HepG2 (cell line): ENCODE data around the gene ABCA4. TPM values are rescaled to one million over a fixed set of nuclear protein-coding genes. Genes with fewer than 3 reads are reported as not detected.

Experiments used
- ATF7-NPFF ChIP-seq: sonication (generic); formaldehyde crosslinking; IDR thresholded peaks from 2 replicates; pipeline ENCODE4 v1.8.1; 2023; ENCODE audit warnings: mild to moderate bottlenecking, low read depth, missing genetic modification reagents, moderate library complexity
- FOXA3 ChIP-seq: IDR thresholded peaks from 2 replicates; pipeline ENCODE4 v1.6.1; 2016; ENCODE audit warnings: missing genetic modification reagents, missing compliant biosample characterization
- HDAC2 ChIP-seq: sonication (generic); formaldehyde crosslinking; IDR thresholded peaks from 2 replicates; pipeline ENCODE4 v1.4.0; 2020; ENCODE audit warnings: missing genetic modification reagents
- KDM5B ChIP-seq: sonication (generic); formaldehyde crosslinking; IDR thresholded peaks from 2 replicates; pipeline ENCODE4 v1.4.0; 2020; ENCODE audit warnings: missing genetic modification reagents, mild to moderate bottlenecking, borderline replicate concordance
- MEF2D ChIP-seq: sonication (generic); formaldehyde crosslinking; IDR thresholded peaks from 2 replicates; pipeline ENCODE4 v1.5.1; 2020; ENCODE audit warnings: mild to moderate bottlenecking, missing genetic modification reagents
- MIXL1 ChIP-seq: IDR thresholded peaks from 2 replicates; pipeline ENCODE4 v1.6.1; 2016
- MTA1 ChIP-seq: sonication (generic); formaldehyde crosslinking; IDR thresholded peaks from 2 replicates; pipeline ENCODE4 v1.4.0; 2020; ENCODE audit warnings: missing genetic modification reagents, mild to moderate bottlenecking, borderline replicate concordance
- NR2F6 ChIP-seq, 2 experiments: IDR thresholded peaks; 2 replicates each; pipeline ENCODE4 v1.6.1; 2016; ENCODE audit warnings: antibody characterized with exemption in 1 of 2, mild to moderate bottlenecking in 1 of 2
- RBM39 ChIP-seq: fragments of 200-400 bp; formaldehyde crosslinking; IDR thresholded peaks from one replicate; pipeline ENCODE4 v1.6.1; 2018; ENCODE audit warnings: antibody characterized with exemption, mild to moderate bottlenecking, low read depth, low read length; ENCODE audit not compliant: poor library complexity, severe bottlenecking
- SETDB1 ChIP-seq: sonication (generic); formaldehyde crosslinking; IDR thresholded peaks from 2 replicates; pipeline ENCODE4 v1.5.1; 2020; ENCODE audit warnings: missing genetic modification reagents, mild to moderate bottlenecking, borderline replicate concordance
- SMAD9 ChIP-seq: sonication (generic); formaldehyde crosslinking; IDR thresholded peaks from 2 replicates; pipeline ENCODE4 v1.5.1; 2020; ENCODE audit warnings: mild to moderate bottlenecking, missing genetic modification reagents
- TOE1 ChIP-seq: sonication (generic); formaldehyde crosslinking; IDR thresholded peaks from 2 replicates; pipeline ENCODE4 v1.4.0; 2020; ENCODE audit warnings: mild to moderate bottlenecking, missing genetic modification reagents
- TOPORS ChIP-seq: sonication (generic); formaldehyde crosslinking; IDR thresholded peaks from 2 replicates; pipeline ENCODE4 v1.8.0; 2023; ENCODE audit warnings: mild to moderate bottlenecking, missing genetic modification reagents
- ZNF12 ChIP-seq: sonication (generic); formaldehyde crosslinking; IDR thresholded peaks from 2 replicates; pipeline ENCODE4 v1.5.0; 2020; ENCODE audit warnings: missing genetic modification reagents
- ZNF367 ChIP-seq: sonication (generic); formaldehyde crosslinking; IDR thresholded peaks from 2 replicates; pipeline ENCODE4 v1.4.0; 2020; ENCODE audit warnings: missing genetic modification reagents, borderline replicate concordance
- ZNF549 ChIP-seq: sonication (generic); formaldehyde crosslinking; IDR thresholded peaks from 2 replicates; pipeline ENCODE4 v1.5.0; 2020; ENCODE audit warnings: missing genetic modification reagents
- ZNF749 ChIP-seq: sonication (generic); formaldehyde crosslinking; IDR thresholded peaks from 2 replicates; pipeline ENCODE4 v1.8.0; 2022; ENCODE audit warnings: mild to moderate bottlenecking, missing genetic modification reagents, moderate library complexity, borderline replicate concordance
- polyA plus RNA-seq, 8 experiments: library from polyadenylated mRNA; depleted of rRNA in 3 of 8; stranded (reverse) in 7 of 8; unstranded in 1 of 8; fragments of >200 nt; fragmentation: Illumina TruSeq in 4 of 8; extraction: Trizol in 4 of 8; gene quantifications; 2 replicates each; pipeline versions ENCODE4 v1.2.1 to v1.2.3, GENCODE V29; 2011 to 2016; ENCODE audit warnings: low read depth in 4 of 8, missing spikeins in 1 of 8, mixed read lengths in 1 of 8; ENCODE audit not compliant: insufficient read depth in 1 of 8
- total RNA-seq, 5 experiments: library from RNA; depleted of rRNA; stranded (reverse); fragments of >200 nt; fragmentation: Illumina TruSeq; extraction: Trizol; gene quantifications; 2 replicates each; pipeline ENCODE4 v1.2.3, GENCODE V29; 2016; ENCODE audit warnings: low read depth in 1 of 5
- TF ChIP-seq, protein P1 (sequence below): IDR thresholded peaks from 2 replicates; pipeline ENCODE4 v1.6.1; 2016; ENCODE audit warnings: low read depth, borderline replicate concordance
- TF ChIP-seq, protein P2 (sequence below): sonication (generic); formaldehyde crosslinking; IDR thresholded peaks from 2 replicates; pipeline ENCODE4 v1.4.0; 2020; ENCODE audit warnings: missing genetic modification reagents
- TF ChIP-seq, protein P3 (sequence below): sonication (generic); formaldehyde crosslinking; IDR thresholded peaks from 2 replicates; pipeline ENCODE4 v1.8.0; 2022; ENCODE audit warnings: missing genetic modification reagents, low read depth, mild to moderate bottlenecking, borderline replicate concordance
- TF ChIP-seq, protein P4 (sequence below): sonication (generic); formaldehyde crosslinking; conservative IDR thresholded peaks from 2 replicates; pipeline ENCODE4 v1.4.0; 2020; ENCODE audit warnings: mild to moderate bottlenecking, missing genetic modification reagents, moderate library complexity
- TF ChIP-seq, protein P5 (sequence below): sonication (generic); formaldehyde crosslinking; IDR thresholded peaks from 2 replicates; pipeline ENCODE4 v1.4.0; 2020; ENCODE audit warnings: missing genetic modification reagents
- TF ChIP-seq, protein P6 (sequence below): sonication (generic); formaldehyde crosslinking; IDR thresholded peaks from 2 replicates; pipeline ENCODE4 v1.8.0; 2023; ENCODE audit warnings: mild to moderate bottlenecking, missing genetic modification reagents

Gene ABCA4
- total and polyA plus RNA-seq, 2 of the 13 experiments (the other 11 are each of a cell fraction or from before 2014, with no cell fraction given) = 0.24 to 0.67 TPM

DNA sequence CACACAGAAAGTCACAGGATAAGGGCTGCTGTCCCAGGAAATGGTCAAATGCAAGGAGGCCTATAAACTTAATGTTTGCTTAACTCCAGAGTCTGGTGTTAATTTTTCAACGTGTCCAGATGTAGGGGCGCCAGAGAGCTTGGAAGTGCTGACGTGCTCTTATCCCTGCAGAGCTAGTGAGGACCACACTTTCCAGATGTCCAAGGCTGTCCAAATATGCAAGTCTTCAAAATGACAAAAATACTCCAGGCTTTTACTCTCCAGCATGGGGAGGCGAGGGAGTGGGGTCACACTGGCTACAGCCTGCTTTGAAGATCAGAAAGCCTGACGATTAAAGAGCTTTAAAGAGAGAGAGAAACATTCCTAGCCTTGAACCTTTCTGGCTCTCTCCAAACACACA lies 57.6 kb downstream of the ABCA4 start (continued):
- TF ChIP-seq SETDB1 (CRISPR knock-in tag) = no peak
- 0 out of 2 replicates have a peak, but pooled peaks have one; percentile 12 for TF ChIP-seq FOXA3 (CRISPR knock-in tag)
- TF ChIP-seq MIXL1 (CRISPR knock-in tag) = no peak
- TF ChIP-seq, protein P1, sequence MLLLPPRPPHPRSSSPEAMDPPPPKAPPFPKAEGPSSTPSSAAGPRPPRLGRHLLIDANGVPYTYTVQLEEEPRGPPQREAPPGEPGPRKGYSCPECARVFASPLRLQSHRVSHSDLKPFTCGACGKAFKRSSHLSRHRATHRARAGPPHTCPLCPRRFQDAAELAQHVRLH = 0 out of 2 replicates have a peak, but pooled peaks have one; percentile 50
- no peak for TF ChIP-seq TOE1 (CRISPR knock-in tag)
- peak; percentile 37; the same call in 1 of the 2 replicates for TF ChIP-seq NR2F6 (IDR thresholded peaks at IDR 0.05)
- no peak for TF ChIP-seq NR2F6 (CRISPR knock-in tag; IDR thresholded peaks at IDR 0.05)
- TF ChIP-seq ZNF367 (CRISPR knock-in tag) = no peak
- no peak for TF ChIP-seq TOPORS (CRISPR knock-in tag)
- TF ChIP-seq, protein P2, sequence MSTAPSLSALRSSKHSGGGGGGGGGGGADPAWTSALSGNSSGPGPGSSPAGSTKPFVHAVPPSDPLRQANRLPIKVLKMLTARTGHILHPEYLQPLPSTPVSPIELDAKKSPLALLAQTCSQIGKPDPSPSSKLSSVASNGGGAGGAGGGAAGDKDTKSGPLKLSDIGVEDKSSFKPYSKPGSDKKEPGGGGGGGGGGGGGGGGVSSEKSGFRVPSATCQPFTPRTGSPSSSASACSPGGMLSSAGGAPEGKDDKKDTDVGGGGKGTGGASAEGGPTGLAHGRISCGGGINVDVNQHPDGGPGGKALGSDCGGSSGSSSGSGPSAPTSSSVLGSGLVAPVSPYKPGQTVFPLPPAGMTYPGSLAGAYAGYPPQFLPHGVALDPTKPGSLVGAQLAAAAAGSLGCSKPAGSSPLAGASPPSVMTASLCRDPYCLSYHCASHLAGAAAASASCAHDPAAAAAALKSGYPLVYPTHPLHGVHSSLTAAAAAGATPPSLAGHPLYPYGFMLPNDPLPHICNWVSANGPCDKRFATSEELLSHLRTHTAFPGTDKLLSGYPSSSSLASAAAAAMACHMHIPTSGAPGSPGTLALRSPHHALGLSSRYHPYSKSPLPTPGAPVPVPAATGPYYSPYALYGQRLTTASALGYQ (CRISPR knock-in tag) = no peak
- no peak for TF ChIP-seq ATF7-NPFF
- no peak for TF ChIP-seq MTA1
- TF ChIP-seq ZNF749 (CRISPR knock-in tag) = no peak
- TF ChIP-seq, protein P3, sequence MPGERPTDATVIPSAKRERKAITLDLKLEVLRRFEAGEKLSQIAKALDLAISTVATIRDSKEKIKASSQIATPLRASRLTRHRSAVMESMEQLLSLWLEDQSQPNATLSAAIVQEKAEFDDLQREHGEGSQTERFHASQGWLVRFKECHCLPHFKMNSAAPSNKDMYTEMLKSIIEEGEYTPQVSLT (CRISPR knock-in tag) = no peak
- 0 out of 2 replicates have a peak, but pooled peaks have one; percentile 21 for TF ChIP-seq MEF2D (CRISPR knock-in tag)
- TF ChIP-seq SMAD9 (CRISPR knock-in tag) = no peak
- TF ChIP-seq ZNF549 (CRISPR knock-in tag) = no peak
- TF ChIP-seq, protein P4, sequence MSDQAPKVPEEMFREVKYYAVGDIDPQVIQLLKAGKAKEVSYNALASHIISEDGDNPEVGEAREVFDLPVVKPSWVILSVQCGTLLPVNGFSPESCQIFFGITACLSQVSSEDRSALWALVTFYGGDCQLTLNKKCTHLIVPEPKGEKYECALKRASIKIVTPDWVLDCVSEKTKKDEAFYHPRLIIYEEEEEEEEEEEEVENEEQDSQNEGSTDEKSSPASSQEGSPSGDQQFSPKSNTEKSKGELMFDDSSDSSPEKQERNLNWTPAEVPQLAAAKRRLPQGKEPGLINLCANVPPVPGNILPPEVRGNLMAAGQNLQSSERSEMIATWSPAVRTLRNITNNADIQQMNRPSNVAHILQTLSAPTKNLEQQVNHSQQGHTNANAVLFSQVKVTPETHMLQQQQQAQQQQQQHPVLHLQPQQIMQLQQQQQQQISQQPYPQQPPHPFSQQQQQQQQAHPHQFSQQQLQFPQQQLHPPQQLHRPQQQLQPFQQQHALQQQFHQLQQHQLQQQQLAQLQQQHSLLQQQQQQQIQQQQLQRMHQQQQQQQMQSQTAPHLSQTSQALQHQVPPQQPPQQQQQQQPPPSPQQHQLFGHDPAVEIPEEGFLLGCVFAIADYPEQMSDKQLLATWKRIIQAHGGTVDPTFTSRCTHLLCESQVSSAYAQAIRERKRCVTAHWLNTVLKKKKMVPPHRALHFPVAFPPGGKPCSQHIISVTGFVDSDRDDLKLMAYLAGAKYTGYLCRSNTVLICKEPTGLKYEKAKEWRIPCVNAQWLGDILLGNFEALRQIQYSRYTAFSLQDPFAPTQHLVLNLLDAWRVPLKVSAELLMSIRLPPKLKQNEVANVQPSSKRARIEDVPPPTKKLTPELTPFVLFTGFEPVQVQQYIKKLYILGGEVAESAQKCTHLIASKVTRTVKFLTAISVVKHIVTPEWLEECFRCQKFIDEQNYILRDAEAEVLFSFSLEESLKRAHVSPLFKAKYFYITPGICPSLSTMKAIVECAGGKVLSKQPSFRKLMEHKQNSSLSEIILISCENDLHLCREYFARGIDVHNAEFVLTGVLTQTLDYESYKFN (CRISPR knock-in tag) = peak; percentile 37; the same call in 1 of the 2 replicates
- no peak for TF ChIP-seq KDM5B (CRISPR knock-in tag)
- no peak for TF ChIP-seq RBM39
- TF ChIP-seq, protein P5, sequence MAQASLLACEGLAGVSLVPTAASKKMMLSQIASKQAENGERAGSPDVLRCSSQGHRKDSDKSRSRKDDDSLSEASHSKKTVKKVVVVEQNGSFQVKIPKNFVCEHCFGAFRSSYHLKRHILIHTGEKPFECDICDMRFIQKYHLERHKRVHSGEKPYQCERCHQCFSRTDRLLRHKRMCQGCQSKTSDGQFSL (CRISPR knock-in tag) = no peak
- TF ChIP-seq HDAC2 = no peak
- TF ChIP-seq, protein P6, sequence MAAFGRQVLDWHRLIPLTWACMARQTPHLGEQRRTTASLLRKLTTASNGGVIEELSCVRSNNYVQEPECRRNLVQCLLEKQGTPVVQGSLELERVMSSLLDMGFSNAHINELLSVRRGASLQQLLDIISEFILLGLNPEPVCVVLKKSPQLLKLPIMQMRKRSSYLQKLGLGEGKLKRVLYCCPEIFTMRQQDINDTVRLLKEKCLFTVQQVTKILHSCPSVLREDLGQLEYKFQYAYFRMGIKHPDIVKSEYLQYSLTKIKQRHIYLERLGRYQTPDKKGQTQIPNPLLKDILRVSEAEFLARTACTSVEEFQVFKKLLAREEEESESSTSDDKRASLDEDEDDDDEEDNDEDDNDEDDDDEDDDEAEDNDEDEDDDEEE (CRISPR knock-in tag) = no peak
- no peak for TF ChIP-seq ZNF12 (CRISPR knock-in tag)
